LNCAP (cell line): ENCODE data around the gene RAB40B.

ENCODE experiments used
- CTCF ChIP-seq: fragments of 450-650 bp; IDR thresholded peaks from 2 replicates; pipeline ENCODE4 v1.5.1; 2017; ENCODE audit warnings: mild to moderate bottlenecking

Gene RAB40B

GRCh38 chr17:82605939-82606600, 92.4 kb downstream of the RAB40B start:
- TF ChIP-seq CTCF = no peak
